ENCODE data around the gene CYP27B1.

DNA sequence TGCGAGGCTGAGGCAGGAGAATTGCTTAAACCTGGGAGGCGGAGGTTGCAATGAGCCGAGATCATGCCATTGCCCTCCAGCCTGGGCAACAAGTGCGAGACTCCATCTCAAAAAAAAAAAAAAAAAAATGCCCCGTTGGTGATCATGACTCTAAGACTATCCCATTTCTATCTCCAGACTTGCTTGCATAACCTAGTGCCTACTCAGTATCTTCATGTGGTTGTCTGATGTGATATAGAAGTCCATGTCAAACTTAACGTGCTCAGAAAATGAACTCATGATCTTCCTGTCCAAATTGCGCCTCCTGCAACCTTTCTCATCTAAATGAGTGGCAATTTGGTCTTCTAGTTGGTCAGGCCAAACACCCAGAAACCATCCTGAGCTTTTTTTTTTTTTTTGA lies 11.0 kb upstream of the CYP27B1 start:
- no peak for TF ChIP-seq POLR2A (IDR thresholded peaks at IDR 0.05)
- TF ChIP-seq CTCF (IDR thresholded peaks at IDR 0.05) = no peak
- TF ChIP-seq POLR2AphosphoS5 (IDR thresholded peaks at IDR 0.05) = no peak
